GM21381 (cell line): ENCODE data around the gene PLEKHA5.

Source experiments
- ATAC-seq: cut with Tn5 transposase; IDR thresholded peaks from one replicate; pipeline ENCODE4 v1.9.1; 2021; ENCODE audit warnings: mild to moderate bottlenecking, moderate library complexity; ENCODE audit not compliant: unreplicated experiment

Gene PLEKHA5

GRCh38 chr12:19260135-19260534 is 130.6 kb downstream of the PLEKHA5 start:
- no peak for ATAC-seq

- ATAC-seq: no peak
Observed at GRCh38 chr12:19261773-19262172, 132.2 kb downstream of the PLEKHA5 start.

GRCh38 chr12:19263672-19264071 is 134.1 kb downstream of the PLEKHA5 start:
- ATAC-seq: no peak

- ATAC-seq: no peak
Observed at GRCh38 chr12:19273482-19274330, 144.2 kb downstream of the PLEKHA5 start.

GRCh38 chr12:19276767-19277166 is 147.2 kb downstream of the PLEKHA5 start:
- ATAC-seq: no peak

- ATAC-seq: no peak
Observed at GRCh38 chr12:19277711-19278110, 148.2 kb downstream of the PLEKHA5 start.

- ATAC-seq: no peak
Observed at GRCh38 chr12:19278407-19278806, 148.9 kb downstream of the PLEKHA5 start.

- ATAC-seq: no peak
Observed at GRCh38 chr12:19282133-19282699, 152.7 kb downstream of the PLEKHA5 start.

GRCh38 chr12:19284658-19285057 is 155.1 kb downstream of the PLEKHA5 start:
- no peak for ATAC-seq

GRCh38 chr12:19285793-19286448 is 156.4 kb downstream of the PLEKHA5 start:
- ATAC-seq: no peak

GRCh38 chr12:19287302-19287701 is 157.8 kb downstream of the PLEKHA5 start:
- no peak for ATAC-seq

- ATAC-seq: no peak
Observed at GRCh38 chr12:19288161-19288560, 158.6 kb downstream of the PLEKHA5 start.

- ATAC-seq: no peak
Observed at GRCh38 chr12:19288603-19289244, 159.2 kb downstream of the PLEKHA5 start.

GRCh38 chr12:19298836-19299605 is 169.5 kb downstream of the PLEKHA5 start:
- ATAC-seq: no peak

GRCh38 chr12:19299765-19300164 is 170.2 kb downstream of the PLEKHA5 start:
- no peak for ATAC-seq

GRCh38 chr12:19301223-19301622 is 171.7 kb downstream of the PLEKHA5 start:
- no peak for ATAC-seq

- no peak for ATAC-seq
Observed at GRCh38 chr12:19301688-19302087, 172.2 kb downstream of the PLEKHA5 start.

GRCh38 chr12:19302100-19302640 is 172.6 kb downstream of the PLEKHA5 start:
- no peak for ATAC-seq

- no peak for ATAC-seq
Observed at GRCh38 chr12:19303496-19303895, 174.0 kb downstream of the PLEKHA5 start.

GRCh38 chr12:19304149-19304750 is 174.7 kb downstream of the PLEKHA5 start:
- no peak for ATAC-seq
